IPS-20b (cell line): Measurements from ENCODE around the gene STAT6.
"Not testable (repeated sequence)": the region's sequence is repeated elsewhere in the genome, so short reads cannot be mapped to it uniquely, and the experiment has no call there.

Source experiments
- H3K27ac ChIP-seq: one replicate; pipeline ENCODE4 v1.5.1; 2013; ENCODE audit warnings: low read length
- H3K27me3 ChIP-seq: 2 replicates; pipeline ENCODE4 v1.6.1; 2013; ENCODE audit warnings: mild to moderate bottlenecking, low read length, inconsistent platforms; ENCODE audit not compliant: insufficient read depth
- H3K36me3 ChIP-seq: 2 replicates; pipeline ENCODE4 v1.6.1; 2013; ENCODE audit warnings: low read depth, mild to moderate bottlenecking, inconsistent platforms, low read length, moderate library complexity; ENCODE audit not compliant: insufficient read depth
- H3K4me1 ChIP-seq: 2 replicates; pipeline ENCODE4 v1.6.1; 2013; ENCODE audit warnings: mild to moderate bottlenecking, control low read depth, inconsistent platforms, low read length, moderate library complexity; ENCODE audit not compliant: insufficient read depth
- H3K4me3 ChIP-seq: 2 replicates; pipeline ENCODE4 v1.5.1; 2013; ENCODE audit warnings: mild to moderate bottlenecking, low read length, inconsistent platforms
- H3K9ac ChIP-seq: 2 replicates; pipeline ENCODE4 v1.6.1; 2013; ENCODE audit warnings: low read depth, mild to moderate bottlenecking, inconsistent platforms, low read length, moderate library complexity
- H3K9me3 ChIP-seq: 2 replicates; pipeline ENCODE4 v1.6.1; 2013; ENCODE audit warnings: mild to moderate bottlenecking, low read depth, low read length, inconsistent platforms; ENCODE audit not compliant: insufficient read depth

The STAT6 gene

DNA sequence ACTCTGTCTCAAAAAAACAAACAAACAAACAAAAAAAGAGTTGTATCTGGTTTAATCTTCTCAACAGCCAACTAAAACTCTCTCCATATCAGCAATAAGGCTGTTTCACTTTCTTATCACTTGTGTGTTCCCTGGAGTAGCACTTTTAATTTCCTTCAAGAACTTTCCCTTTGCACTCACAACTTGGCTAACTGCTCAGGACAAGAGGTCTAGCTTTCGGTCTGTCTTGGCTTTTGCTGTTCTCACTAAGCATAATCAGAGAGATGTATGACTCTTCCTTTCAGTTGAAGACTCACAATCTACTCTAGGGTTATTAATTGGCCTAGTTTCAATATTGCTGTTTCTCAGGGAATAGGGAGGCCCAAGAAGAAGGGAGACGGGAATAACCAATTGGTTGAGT, 44.9 kb downstream of the STAT6 start:
- H3K27ac ChIP-seq = no peak overlapping the region
- no peak overlapping the region for H3K9ac ChIP-seq
- peaks cover 87% of the 10 kb centered on the region for H3K36me3 ChIP-seq
- H3K27me3 ChIP-seq = no peaks in the 10 kb centered on the region
- no peaks in the 10 kb centered on the region; the same call in 1 of the 2 replicates for H3K4me1 ChIP-seq
- H3K4me3 ChIP-seq = no peak overlapping the region
- no peaks in the 10 kb centered on the region for H3K9me3 ChIP-seq

DNA sequence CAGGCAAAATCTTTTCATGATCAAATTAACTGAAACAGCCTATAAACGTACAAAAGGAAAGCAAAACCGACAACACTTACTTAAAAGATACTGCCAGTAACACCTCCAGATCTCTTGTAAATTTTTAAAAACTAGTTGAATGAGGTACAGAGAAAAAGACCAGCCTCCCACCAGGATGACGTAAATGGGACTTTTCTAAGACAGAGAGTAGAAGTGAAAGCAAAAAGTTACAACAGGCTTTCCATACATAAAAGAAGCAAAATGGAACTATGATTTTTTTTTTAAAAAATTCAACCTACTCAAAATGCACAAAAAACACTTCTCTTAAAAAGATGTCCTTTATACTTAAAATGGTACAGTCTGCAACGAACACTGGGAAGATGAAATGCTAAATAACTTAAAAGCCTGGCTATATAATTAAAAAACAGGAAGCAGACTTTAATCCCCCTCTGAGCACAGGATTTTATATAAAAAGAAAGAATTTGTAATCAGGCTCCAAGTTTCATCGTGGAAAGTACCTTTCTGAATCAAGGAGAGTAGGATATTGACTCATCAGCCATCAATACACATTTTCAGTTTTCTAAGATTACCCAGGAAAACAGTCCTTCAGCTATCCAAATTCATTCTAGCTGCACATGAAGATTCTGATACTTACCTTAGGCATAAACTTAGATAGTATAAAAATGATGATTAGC, 47.0 kb downstream of the STAT6 start:
- Histone ChIP-seq H3K4me3 (no peak overlapping the region), H3K9me3 (no peaks in the 10 kb centered on the region), H3K36me3 (peaks cover 85% of the 10 kb centered on the region), H3K27ac (no peak overlapping the region), H3K27me3 (no peaks in the 10 kb centered on the region), H3K9ac (no peak overlapping the region), H3K4me1 (no peaks in the 10 kb centered on the region)

GRCh38 chr12:57058454-57058853, 52.7 kb downstream of the STAT6 start:
- Histone ChIP-seq H3K9ac (no peak overlapping the region), H3K9me3 (0 out of 2 replicates have a peak, but pooled peaks cover 2% of the 10 kb centered on the region), H3K27me3 (no peaks in the 10 kb centered on the region), H3K36me3 (peaks cover 70% of the 10 kb centered on the region), H3K4me1 (no peaks in the 10 kb centered on the region), H3K27ac (no peak overlapping the region), H3K4me3 (no peak overlapping the region)

DNA sequence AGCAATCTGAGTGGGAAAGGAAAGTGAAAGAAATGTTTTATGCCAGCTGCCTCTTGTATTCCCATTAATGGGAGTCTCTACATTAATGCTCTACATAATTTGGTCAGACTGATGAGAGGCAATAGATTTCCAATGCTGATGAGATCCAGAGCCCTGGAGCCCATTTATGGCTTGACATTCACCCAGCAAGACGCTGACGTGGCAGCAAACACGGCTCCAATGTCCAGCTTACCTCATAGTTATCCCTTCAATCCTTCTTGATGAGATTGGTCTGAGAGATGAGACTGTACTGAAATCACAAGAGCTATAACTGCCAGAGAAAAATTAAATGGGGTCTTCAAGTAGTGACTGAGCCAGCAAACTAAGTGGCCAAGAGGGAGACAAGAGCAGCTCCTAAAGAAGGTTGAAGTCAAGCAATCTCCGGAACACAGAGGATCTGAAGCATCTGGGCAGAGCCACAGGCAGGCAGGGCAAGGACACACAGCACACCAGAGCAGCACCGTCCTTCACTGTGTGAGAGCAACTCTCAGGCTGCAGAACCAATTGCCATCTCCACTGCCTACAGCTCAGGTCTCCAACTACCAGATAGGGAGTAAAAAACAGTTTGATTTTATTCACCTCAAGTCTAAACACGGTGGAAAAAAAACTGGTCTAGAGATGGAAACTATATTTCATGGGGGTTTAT, 54.0 kb downstream of the STAT6 start:
- no peak overlapping the region for H3K4me3 ChIP-seq
- no peak overlapping the region for H3K27ac ChIP-seq
- H3K9ac ChIP-seq = no peak overlapping the region
- H3K9me3 ChIP-seq = 0 out of 2 replicates have a peak, but pooled peaks cover 2% of the 10 kb centered on the region
- no peaks in the 10 kb centered on the region for H3K4me1 ChIP-seq
- peaks cover 59% of the 10 kb centered on the region for H3K36me3 ChIP-seq
- H3K27me3 ChIP-seq = no peaks in the 10 kb centered on the region

- H3K9ac ChIP-seq = no peak overlapping the region
- peaks cover 51% of the 10 kb centered on the region for H3K36me3 ChIP-seq
- no peaks in the 10 kb centered on the region for H3K27me3 ChIP-seq
- H3K9me3 ChIP-seq = 0 out of 2 replicates have a peak, but pooled peaks cover 2% of the 10 kb centered on the region
- no peaks in the 10 kb centered on the region for H3K4me1 ChIP-seq
- no peak overlapping the region for H3K27ac ChIP-seq
- no peak overlapping the region for H3K4me3 ChIP-seq
Observed at GRCh38 chr12:57055824-57056223, 55.3 kb downstream of the STAT6 start.

DNA sequence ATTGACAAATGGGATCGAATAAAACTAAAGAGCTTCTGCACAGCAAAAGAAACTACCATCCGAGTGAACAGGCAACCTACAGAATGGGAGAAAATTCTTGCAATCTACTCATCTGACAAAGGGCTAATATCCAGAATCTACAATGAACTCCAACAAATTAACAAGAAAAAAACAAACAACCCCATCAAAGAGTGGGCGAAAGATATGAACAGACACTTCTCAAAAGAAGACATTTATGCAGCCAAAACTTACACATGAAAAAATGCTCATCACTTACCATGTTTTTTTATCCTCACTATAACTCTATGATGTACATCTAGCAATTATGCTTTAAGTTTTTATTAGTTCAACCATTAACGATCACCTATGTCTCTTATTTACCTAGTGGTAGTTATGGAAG, 57.3 kb downstream of the STAT6 start:
- H3K27ac ChIP-seq, H3K9ac ChIP-seq, H3K9me3 ChIP-seq, H3K4me3 ChIP-seq, H3K27me3 ChIP-seq, H3K4me1 ChIP-seq: not testable (repeated sequence)
- H3K36me3 ChIP-seq = peaks cover 32% of the 10 kb centered on the region

DNA sequence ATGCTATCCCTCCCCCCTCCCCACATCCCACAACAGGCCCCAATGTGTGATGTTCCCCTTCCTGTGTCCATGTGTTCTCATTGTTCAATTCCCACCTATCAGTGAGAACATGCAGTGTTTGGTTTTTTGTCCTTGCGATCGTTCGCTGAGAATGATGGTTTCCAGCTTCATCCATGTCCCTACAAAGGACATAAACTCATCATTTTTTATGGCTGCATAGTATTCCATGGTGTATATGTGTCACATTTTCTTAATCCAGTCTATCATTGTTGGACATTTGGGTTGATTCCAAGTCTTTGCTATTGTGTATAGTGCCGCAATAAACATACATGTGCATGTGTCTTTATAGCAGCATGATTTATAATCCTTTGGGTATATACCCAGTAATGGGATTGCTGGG, 58.0 kb downstream of the STAT6 start:
- not testable (repeated sequence) for H3K27ac ChIP-seq, H3K9me3 ChIP-seq, H3K9ac ChIP-seq, H3K4me1 ChIP-seq, H3K27me3 ChIP-seq, H3K4me3 ChIP-seq
- peaks cover 25% of the 10 kb centered on the region for H3K36me3 ChIP-seq

- H3K27ac ChIP-seq = no peak overlapping the region
- peaks cover 4% of the 10 kb centered on the region; the same call in 1 of the 2 replicates for H3K36me3 ChIP-seq
- 0 out of 2 replicates have a peak, but pooled peaks cover 2% of the 10 kb centered on the region for H3K9me3 ChIP-seq
- H3K4me1 ChIP-seq = no peaks in the 10 kb centered on the region
- H3K27me3 ChIP-seq = no peaks in the 10 kb centered on the region; the same call in 1 of the 2 replicates
- no peak overlapping the region for H3K4me3 ChIP-seq
- H3K9ac ChIP-seq = no peak overlapping the region
Observed at GRCh38 chr12:57051011-57051410, 60.2 kb downstream of the STAT6 start.

GRCh38 chr12:57049890-57050289, 61.3 kb downstream of the STAT6 start, which contains the start of gene MYO1A:
MYO1A (minus strand) TSS chr12:57050129; CDS start chr12:57048323, 1,806 bp downstream.
- Histone ChIP-seq H3K4me3 (no peak within 1 kb of the TSS), H3K4me1 (no peaks in the 10 kb centered on the region), H3K9ac (no peak within 1 kb of the TSS), H3K27ac (no peak within 1 kb of the TSS), H3K27me3 (no peaks in the 10 kb centered on the region; the same call in 1 of the 2 replicates), H3K36me3 (no peaks in the 10 kb centered on the region), H3K9me3 (0 out of 2 replicates have a peak, but pooled peaks cover 2% of the 10 kb centered on the region)

DNA sequence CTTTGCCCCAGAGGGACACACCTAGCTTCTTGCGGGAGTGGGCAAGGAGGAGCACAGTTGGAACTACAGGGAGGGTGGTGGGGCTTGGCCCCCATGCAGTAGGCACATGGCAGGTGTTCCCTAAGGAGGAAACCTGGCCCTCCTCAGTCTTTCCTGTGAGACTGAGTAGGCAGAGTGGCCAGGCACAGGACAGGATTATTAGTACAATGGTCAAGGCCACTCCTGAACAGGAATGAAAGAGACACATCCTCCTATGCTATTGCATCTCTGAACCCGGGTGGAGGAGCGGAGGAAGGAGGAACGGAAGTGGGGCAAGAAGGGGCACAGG, 62.1 kb downstream of the STAT6 start:
- H3K9ac ChIP-seq = no peak overlapping the region
- H3K27ac ChIP-seq = no peak overlapping the region
- H3K4me1 ChIP-seq = no peaks in the 10 kb centered on the region
- H3K4me3 ChIP-seq = no peak overlapping the region
- no peaks in the 10 kb centered on the region for H3K9me3 ChIP-seq
- H3K27me3 ChIP-seq = no peaks in the 10 kb centered on the region; the same call in 1 of the 2 replicates
- no peaks in the 10 kb centered on the region for H3K36me3 ChIP-seq

DNA sequence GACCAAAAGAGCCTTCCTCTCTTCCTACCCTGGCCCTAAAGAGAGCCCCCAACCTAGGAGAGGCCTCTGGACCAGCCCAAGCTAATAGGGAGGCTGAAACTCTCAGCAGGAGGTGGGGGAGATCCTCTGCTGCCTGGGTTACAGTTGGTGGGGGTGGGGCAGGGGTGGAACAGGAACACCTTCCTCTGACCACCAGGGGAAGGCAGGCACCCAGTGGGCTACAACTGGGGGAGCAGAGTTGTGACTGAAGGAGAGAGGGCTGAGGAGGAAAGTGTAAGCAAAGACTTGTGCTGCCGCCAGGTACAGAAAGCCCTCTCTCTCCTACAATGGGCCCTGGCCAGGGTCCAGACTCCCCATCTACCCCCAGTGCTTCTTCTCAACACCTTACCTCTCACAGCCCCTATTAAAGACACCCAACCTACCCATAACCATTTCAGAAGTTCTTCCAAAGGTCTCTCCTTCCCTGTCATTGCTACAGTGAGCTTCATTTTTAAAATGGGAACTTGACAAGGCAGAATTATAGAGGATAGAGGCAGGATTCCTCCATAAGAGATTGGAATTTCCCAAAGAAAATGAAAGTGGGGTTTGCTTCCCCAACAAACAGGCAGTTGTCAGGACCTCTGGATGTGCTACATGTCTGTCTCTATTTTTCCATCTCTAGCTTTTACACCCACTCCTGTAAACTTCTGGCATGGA, 62.6 kb downstream of the STAT6 start:
- H3K27ac ChIP-seq = no peak overlapping the region
- H3K27me3 ChIP-seq = no peaks in the 10 kb centered on the region; the same call in 1 of the 2 replicates
- no peaks in the 10 kb centered on the region for H3K36me3 ChIP-seq
- no peaks in the 10 kb centered on the region for H3K4me1 ChIP-seq
- no peak overlapping the region for H3K9ac ChIP-seq
- no peak overlapping the region for H3K4me3 ChIP-seq
- no peaks in the 10 kb centered on the region for H3K9me3 ChIP-seq
